Neural cell (in vitro differentiated cells): ENCODE measurements around the gene PAPPA2. TPM values are rescaled to one million over a fixed set of nuclear protein-coding genes. Genes with fewer than 3 reads are reported as not detected.

Source experiments
- H2AFZ ChIP-seq: fragments of 200-600, 300-800 bp; sonication (generic), shearing (Covaris generic); 2 replicates; pipeline ENCODE4 v1.6.0; 2014; ENCODE audit warnings: low read depth, mild to moderate bottlenecking, antibody characterized with exemption, low read length, moderate library complexity
- H3F3A ChIP-seq: fragments of 200-600 bp; shearing (Covaris generic); 2 replicates; pipeline ENCODE4 v1.6.1; 2016; ENCODE audit warnings: mild to moderate bottlenecking, moderate library complexity, mixed read lengths, antibody characterized with exemption, low read length; ENCODE audit not compliant: insufficient read depth, poor library complexity, severe bottlenecking
- H3K27ac ChIP-seq: fragments of 200-600, 300-800 bp; sonication (generic), shearing (Covaris generic); 2 replicates; pipeline ENCODE4 v1.5.1; 2014; ENCODE audit warnings: mild to moderate bottlenecking, low read length, moderate library complexity
- H3K27me3 ChIP-seq: fragments of 300-800, 200-600 bp; sonication (generic), shearing (Covaris generic); 2 replicates; pipeline ENCODE4 v1.6.0; 2014; ENCODE audit warnings: mild to moderate bottlenecking, low read depth, low read length, moderate library complexity; ENCODE audit not compliant: insufficient read depth
- H3K36me3 ChIP-seq: fragments of 300-800, 200-600 bp; sonication (generic), shearing (Covaris generic); 2 replicates; pipeline ENCODE4 v1.5.1; 2014; ENCODE audit warnings: mild to moderate bottlenecking, antibody characterized with exemption, low read length, moderate library complexity; ENCODE audit not compliant: insufficient read depth
- H3K4me2 ChIP-seq: fragments of 300-800, 200-600 bp; sonication (generic), shearing (Covaris generic); 2 replicates; pipeline ENCODE4 v1.6.0; 2014; ENCODE audit warnings: mild to moderate bottlenecking, low read length
- H3K4me3 ChIP-seq: fragments of 300-800, 200-600 bp; sonication (generic), shearing (Covaris generic); 2 replicates; pipeline ENCODE4 v1.5.1; 2014; ENCODE audit warnings: mild to moderate bottlenecking, low read length, moderate library complexity
- H3K79me2 ChIP-seq: fragments of 200-600 bp; shearing (Covaris generic); replicated peaks from 2 replicates; pipeline ENCODE4 v1.6.0; 2014; ENCODE audit warnings: mild to moderate bottlenecking, low read length, moderate library complexity; ENCODE audit not compliant: insufficient read depth
- H3K9ac ChIP-seq: fragments of 300-800, 200-600 bp; sonication (generic), shearing (Covaris generic); 2 replicates; pipeline ENCODE4 v1.6.1; 2016; ENCODE audit warnings: mild to moderate bottlenecking, low read length, mixed read lengths
- H3K9me2 ChIP-seq: fragments of 200-600 bp; shearing (Covaris generic); 2 replicates; pipeline ENCODE4 v1.6.1; 2016; ENCODE audit warnings: mild to moderate bottlenecking, low read length, mixed read lengths; ENCODE audit not compliant: insufficient read depth
- H3K9me3 ChIP-seq: fragments of 200-600, 300-800 bp; sonication (generic), shearing (Covaris generic); 2 replicates; pipeline ENCODE4 v1.6.1; 2016; ENCODE audit warnings: mild to moderate bottlenecking, mixed run types, low read length, moderate library complexity, mixed read lengths
- H4K20me1 ChIP-seq: fragments of 200-600 bp; shearing (Covaris generic); 2 replicates; pipeline ENCODE4 v1.6.1; 2016; ENCODE audit warnings: mild to moderate bottlenecking, mixed run types; ENCODE audit not compliant: insufficient read depth
- CTCF ChIP-seq: fragments of 450-650 bp; IDR thresholded peaks from 2 replicates; pipeline ENCODE4 v1.5.1; 2014; ENCODE audit warnings: antibody characterized with exemption, mild to moderate bottlenecking, moderate library complexity; ENCODE audit not compliant: poor library complexity, severe bottlenecking
- EZH2 ChIP-seq: fragments of 200-600, 300-800 bp; shearing (Covaris generic), sonication (generic); IDR thresholded peaks from 2 replicates; pipeline ENCODE4 v1.6.1; 2014; ENCODE audit warnings: antibody characterized with exemption, low read length, borderline replicate concordance, mild to moderate bottlenecking; ENCODE audit not compliant: insufficient read depth, poor library complexity, severe bottlenecking
- POLR2AphosphoS5 ChIP-seq: IDR thresholded peaks from 2 replicates; pipeline ENCODE4 v1.6.1; 2012
- RAD21 ChIP-seq: fragments of 450-650 bp; conservative IDR thresholded peaks from 2 replicates; pipeline ENCODE4 v1.6.1; 2014; ENCODE audit warnings: antibody characterized with exemption, mild to moderate bottlenecking, moderate library complexity
- REST ChIP-seq: IDR thresholded peaks from 2 replicates; pipeline ENCODE4 v1.6.1; 2012; ENCODE audit warnings: borderline replicate concordance
- SMC3 ChIP-seq: fragments of 450-650 bp; conservative IDR thresholded peaks from 2 replicates; pipeline ENCODE4 v1.6.1; 2014; ENCODE audit warnings: antibody characterized with exemption, mild to moderate bottlenecking, moderate library complexity; ENCODE audit not compliant: poor library complexity
- polyA plus RNA-seq: library from polyadenylated mRNA; depleted of rRNA; stranded (reverse); fragments of >200 nt; gene quantifications from 2 replicates; pipeline ENCODE4 v1.2.3, GENCODE V29; 2014

PAPPA2 gene
- polyA plus RNA-seq, 1 donor from 2014 or later, result 0.59 TPM

GRCh38 chr1:176803596-176803995 lies 340.6 kb downstream of the PAPPA2 start:
- Histone ChIP-seq H3K9me3 (no peaks in the 10 kb centered on the region), H3F3A (peaks cover 3% of the 10 kb centered on the region), H3K27me3 (no peaks in the 10 kb centered on the region), H3K9me2 (no peaks in the 10 kb centered on the region), H3K9ac (no peak overlapping the region), H4K20me1 (no peaks in the 10 kb centered on the region), H3K4me3 (no peak overlapping the region), H3K27ac (peak overlapping the region; percentile 97), H2AFZ (no peak overlapping the region), H3K36me3 (no peaks in the 10 kb centered on the region), H3K79me2 (no peaks in the 10 kb centered on the region), H3K4me2 (no peak overlapping the region)
- TF ChIP-seq EZH2 (no peak), SMC3 (no peak), REST (no peak), CTCF (no peak), RAD21 (no peak)

- Histone ChIP-seq H3K27me3 (no peaks in the 10 kb centered on the region), H3F3A (no peaks in the 10 kb centered on the region), H3K4me3 (no peak overlapping the region)
Measured at GRCh38 chr1:176809292-176809691, 346.3 kb downstream of the PAPPA2 start.

More at GRCh38 chr1:176809292-176809691, 346.3 kb downstream of the PAPPA2 start:
- Histone ChIP-seq H3K9ac (no peak overlapping the region), H3K79me2 (no peaks in the 10 kb centered on the region), H3K27ac (no peak overlapping the region), H3K36me3 (no peaks in the 10 kb centered on the region), H3K9me2 (no peaks in the 10 kb centered on the region), H4K20me1 (no peaks in the 10 kb centered on the region), H2AFZ (no peak overlapping the region), H3K9me3 (no peaks in the 10 kb centered on the region), H3K4me2 (no peak overlapping the region)
- TF ChIP-seq CTCF (no peak), POLR2AphosphoS5 (no peak)
